GM18867 (cell line): ENCODE data around the gene SLC38A1.

Source experiments
- ATAC-seq: cut with Tn5 transposase; IDR thresholded peaks from one replicate; pipeline ENCODE4 v1.9.1; 2021; ENCODE audit warnings: mild to moderate bottlenecking, moderate library complexity; ENCODE audit not compliant: unreplicated experiment

Gene SLC38A1

GRCh38 chr12:46147144-46147543 lies 121.7 kb downstream of the SLC38A1 start:
- peak; percentile 49 for ATAC-seq

- no peak for ATAC-seq
These were observed 123.0 kb downstream of the SLC38A1 start for GRCh38 chr12:46145881-46146280.

DNA sequence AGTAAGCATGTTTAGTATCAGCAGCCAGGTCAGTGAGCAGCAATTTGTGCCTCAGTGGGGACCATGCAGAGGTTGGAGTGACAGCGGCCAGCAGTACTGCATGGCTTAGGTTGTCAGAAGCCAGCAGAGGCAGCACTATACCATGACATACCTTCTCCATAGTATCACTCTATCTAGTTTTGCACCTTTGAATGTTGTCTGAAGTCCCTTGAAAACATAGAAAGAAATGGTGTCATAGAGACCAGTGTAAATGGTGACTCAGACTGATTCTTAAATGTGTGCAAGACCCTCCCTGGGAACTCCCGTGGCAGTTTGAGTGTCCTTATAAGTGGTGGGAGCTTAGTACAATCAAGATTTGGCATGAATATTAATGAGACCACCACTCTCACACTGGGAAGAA lies 124.4 kb downstream of the SLC38A1 start:
- no peak for ATAC-seq

DNA sequence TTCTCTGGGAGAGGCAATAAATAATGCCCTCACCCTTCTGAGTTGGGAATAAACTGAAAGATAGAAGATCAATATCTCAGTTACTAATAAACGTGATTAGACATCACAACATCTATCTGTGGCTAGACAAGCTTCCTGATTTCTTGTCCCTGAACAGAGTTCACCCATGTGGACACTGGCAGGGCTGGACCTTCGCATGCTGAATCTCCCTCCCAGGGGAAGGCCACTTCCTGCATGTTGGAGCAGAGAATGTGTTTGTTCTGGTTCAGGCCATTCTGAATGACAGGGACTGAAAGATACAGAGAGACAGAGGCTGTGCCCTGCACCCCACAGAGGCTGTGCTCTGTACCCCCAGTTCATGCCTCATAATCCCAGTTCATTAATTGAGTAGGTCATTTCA lies 132.6 kb downstream of the SLC38A1 start:
- ATAC-seq: no peak

DNA sequence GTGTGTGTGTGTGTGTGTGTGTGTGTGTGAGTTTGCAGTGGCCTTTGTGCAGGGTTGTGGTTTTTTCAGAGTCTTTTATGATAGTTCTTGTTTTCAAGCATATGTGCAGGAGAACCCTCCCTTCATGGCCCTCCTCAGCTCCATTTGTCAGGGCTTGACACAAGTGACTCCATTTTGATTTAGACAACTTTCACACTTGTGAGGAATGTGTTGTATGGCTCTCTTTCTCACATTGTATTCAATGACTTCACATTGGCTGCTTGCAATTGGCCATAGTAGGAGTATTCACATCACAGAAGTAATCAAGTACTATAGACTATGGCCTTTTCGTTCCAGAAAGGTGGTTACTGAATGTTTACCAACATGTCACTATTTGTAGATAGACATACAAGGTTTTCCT lies 133.1 kb downstream of the SLC38A1 start:
- no peak for ATAC-seq

DNA sequence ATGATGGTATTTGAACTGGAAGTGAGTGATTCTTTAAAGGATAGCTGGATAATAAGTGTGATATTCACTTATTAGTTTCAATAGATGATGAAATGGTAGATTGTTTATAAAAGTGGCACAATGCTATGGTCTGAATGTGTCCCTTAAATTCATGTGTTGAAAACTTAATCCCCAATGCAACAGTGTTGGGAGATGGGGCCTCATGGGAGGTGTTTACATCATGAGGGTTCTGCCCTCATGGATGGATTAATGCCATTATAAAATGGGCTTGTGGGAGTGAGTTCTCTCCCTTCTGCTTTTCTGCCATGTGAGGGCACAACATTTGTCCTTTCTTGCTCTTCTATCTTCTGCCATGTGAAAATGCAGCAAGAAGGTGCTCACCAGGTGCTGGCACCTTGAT lies 134.0 kb downstream of the SLC38A1 start:
- ATAC-seq: no peak

GRCh38 chr12:46134205-46134811 lies 134.5 kb downstream of the SLC38A1 start:
- ATAC-seq: no peak

- no peak for ATAC-seq
These were observed 135.1 kb downstream of the SLC38A1 start for GRCh38 chr12:46133751-46134150.
